Kidney tubule cell (primary cell): ENCODE measurements around the gene VSIG4.

Source experiments
- DNase-seq: peaks from one replicate; pipeline ENCODE4 v3.0.0-alpha.2; 2018; ENCODE audit warnings: low spot score

Gene VSIG4

GRCh38 chrX:66008328-66008970 lies 31.4 kb downstream of the VSIG4 start:
- no peak for DNase-seq

- no peak for DNase-seq
Measured at GRCh38 chrX:66007851-66008250, 32.0 kb downstream of the VSIG4 start.

- DNase-seq: no peak
Measured at GRCh38 chrX:66005830-66006449, 33.9 kb downstream of the VSIG4 start.

- DNase-seq: no peak
Measured at GRCh38 chrX:66004928-66005829, 34.7 kb downstream of the VSIG4 start.

- DNase-seq: no peak
Measured at GRCh38 chrX:66002824-66003680, 36.8 kb downstream of the VSIG4 start.

- no peak for DNase-seq
Measured at GRCh38 chrX:66001596-66001995, 38.3 kb downstream of the VSIG4 start.

- no peak for DNase-seq
Measured at GRCh38 chrX:66000628-66001272, 39.1 kb downstream of the VSIG4 start.

GRCh38 chrX:66000178-66000577 lies 39.7 kb downstream of the VSIG4 start:
- no peak for DNase-seq

GRCh38 chrX:65999563-66000148 lies 40.2 kb downstream of the VSIG4 start:
- DNase-seq: no peak

GRCh38 chrX:65999029-65999562 lies 40.8 kb downstream of the VSIG4 start:
- no peak for DNase-seq

GRCh38 chrX:65997978-65998717 lies 41.7 kb downstream of the VSIG4 start:
- no peak for DNase-seq

GRCh38 chrX:65994519-65995506 lies 45.1 kb downstream of the VSIG4 start:
- DNase-seq: no peak

GRCh38 chrX:65993915-65994460 lies 45.9 kb downstream of the VSIG4 start:
- DNase-seq: no peak

- DNase-seq: no peak
Measured at GRCh38 chrX:65993332-65993731, 46.5 kb downstream of the VSIG4 start.

GRCh38 chrX:65990702-65991101 lies 49.2 kb downstream of the VSIG4 start:
- DNase-seq: no peak

GRCh38 chrX:65987811-65988210 lies 52.1 kb downstream of the VSIG4 start:
- DNase-seq: no peak

- peak; percentile 66 for DNase-seq
Measured at GRCh38 chrX:65985922-65986588, 53.8 kb downstream of the VSIG4 start.

- no peak for DNase-seq
Measured at GRCh38 chrX:65985211-65985610, 54.7 kb downstream of the VSIG4 start.
